Kidney epithelial cell (primary cell): Measurements from ENCODE around the gene CDH22. TPM values are rescaled to one million over a fixed set of nuclear protein-coding genes. Genes with fewer than 3 reads are reported as not detected.

Source experiments
- DNase-seq: peaks from one replicate; pipeline ENCODE4 v3.0.0-alpha.2; 2010; ENCODE audit warnings: low read depth
- H3K27me3 ChIP-seq: 2 replicates; pipeline ENCODE4 v1.6.0; 2011; ENCODE audit warnings: low read length; ENCODE audit not compliant: control insufficient read depth, insufficient read depth
- H3K36me3 ChIP-seq: 2 replicates; pipeline ENCODE4 v1.5.1; 2011; ENCODE audit warnings: low read length; ENCODE audit not compliant: control insufficient read depth, insufficient read depth
- H3K4me3 ChIP-seq: 2 replicates; pipeline ENCODE4 v1.5.1; 2011; ENCODE audit warnings: low read depth, mild to moderate bottlenecking, control low read depth, low read length
- total RNA-seq: library from RNA; depleted of rRNA; stranded (reverse); fragments of >200 nt; gene quantifications from 2 replicates; pipeline ENCODE4 v1.2.3, GENCODE V29; 2015
- TF ChIP-seq, protein P1 (sequence below): IDR thresholded peaks from 2 replicates; pipeline ENCODE4 v1.5.1; 2011; ENCODE audit warnings: mild to moderate bottlenecking, moderate library complexity, low read length, control low read depth, inconsistent platforms; ENCODE audit not compliant: insufficient read depth, poor library complexity, severe bottlenecking

Gene CDH22
- total RNA-seq, 1 donor from 2014 or later: not detected

DNA sequence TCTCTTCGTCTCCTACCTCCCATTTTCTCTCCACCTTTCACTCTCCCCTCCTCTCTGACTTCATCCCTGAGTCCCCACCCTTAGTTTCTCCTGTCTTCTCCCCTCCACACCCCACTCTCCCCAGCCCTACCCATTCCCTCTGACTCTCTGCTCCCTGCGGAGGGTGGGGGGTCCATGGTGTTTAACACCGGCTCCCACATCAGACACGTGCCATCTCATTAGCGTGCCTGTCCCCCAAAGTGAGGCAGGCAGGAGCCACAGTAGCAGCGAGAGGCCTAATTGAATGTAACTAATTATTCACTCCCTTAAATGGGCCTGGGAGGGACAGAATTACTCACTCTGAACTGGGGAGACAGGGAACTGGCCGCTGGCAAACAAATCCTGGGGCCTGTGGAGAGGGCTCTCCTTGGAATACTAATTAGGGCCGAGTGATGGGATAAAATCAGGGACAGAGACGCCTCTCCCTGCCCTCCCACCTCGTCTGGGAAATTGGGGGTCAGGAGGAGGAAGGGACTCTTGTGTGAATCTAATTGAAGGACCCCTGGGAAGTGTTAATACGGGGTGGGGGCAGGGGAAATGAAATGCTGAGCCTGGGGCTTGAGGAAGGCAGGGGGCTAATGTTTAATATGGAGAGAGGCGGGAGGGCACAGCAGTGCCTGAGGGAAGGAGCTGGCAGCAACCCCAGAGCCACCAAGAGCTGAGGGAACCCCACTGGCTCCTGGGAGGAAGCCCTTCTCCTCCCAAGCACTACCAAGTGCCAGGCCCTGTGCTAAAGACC is 172.3 kb downstream of the CDH22 start:
- Histone ChIP-seq H3K27me3 (peaks cover 42% of the 10 kb centered on the region), H3K4me3 (no peak overlapping the region), H3K36me3 (no peaks in the 10 kb centered on the region)
- DNase-seq: no peak
- TF ChIP-seq, protein P1, sequence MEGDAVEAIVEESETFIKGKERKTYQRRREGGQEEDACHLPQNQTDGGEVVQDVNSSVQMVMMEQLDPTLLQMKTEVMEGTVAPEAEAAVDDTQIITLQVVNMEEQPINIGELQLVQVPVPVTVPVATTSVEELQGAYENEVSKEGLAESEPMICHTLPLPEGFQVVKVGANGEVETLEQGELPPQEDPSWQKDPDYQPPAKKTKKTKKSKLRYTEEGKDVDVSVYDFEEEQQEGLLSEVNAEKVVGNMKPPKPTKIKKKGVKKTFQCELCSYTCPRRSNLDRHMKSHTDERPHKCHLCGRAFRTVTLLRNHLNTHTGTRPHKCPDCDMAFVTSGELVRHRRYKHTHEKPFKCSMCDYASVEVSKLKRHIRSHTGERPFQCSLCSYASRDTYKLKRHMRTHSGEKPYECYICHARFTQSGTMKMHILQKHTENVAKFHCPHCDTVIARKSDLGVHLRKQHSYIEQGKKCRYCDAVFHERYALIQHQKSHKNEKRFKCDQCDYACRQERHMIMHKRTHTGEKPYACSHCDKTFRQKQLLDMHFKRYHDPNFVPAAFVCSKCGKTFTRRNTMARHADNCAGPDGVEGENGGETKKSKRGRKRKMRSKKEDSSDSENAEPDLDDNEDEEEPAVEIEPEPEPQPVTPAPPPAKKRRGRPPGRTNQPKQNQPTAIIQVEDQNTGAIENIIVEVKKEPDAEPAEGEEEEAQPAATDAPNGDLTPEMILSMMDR: no peak

DNA sequence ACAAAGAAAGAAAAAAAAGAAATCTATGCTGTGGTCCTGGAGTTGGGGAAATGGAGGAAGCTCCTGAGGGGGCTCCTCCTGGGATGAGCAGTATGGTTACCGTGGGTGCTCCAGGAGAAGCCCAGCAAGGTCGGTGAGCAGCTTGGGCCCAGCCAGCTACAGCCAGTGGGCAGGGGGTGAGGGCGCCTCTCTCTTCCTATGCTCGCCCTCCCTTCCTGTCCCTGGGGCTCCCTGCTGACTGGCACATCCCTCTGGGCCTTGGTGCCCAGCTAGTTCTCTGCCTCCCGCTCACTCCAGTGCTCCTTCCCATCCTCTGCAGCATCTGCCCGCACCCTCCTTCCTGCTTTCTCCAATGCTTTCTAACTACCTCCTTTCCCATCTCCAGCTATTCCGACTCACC is 173.6 kb downstream of the CDH22 start:
- TF ChIP-seq, protein P1: no peak
- DNase-seq: no peak
- peaks cover 36% of the 10 kb centered on the region for H3K27me3 ChIP-seq
- no peaks in the 10 kb centered on the region for H3K36me3 ChIP-seq
- H3K4me3 ChIP-seq: no peak overlapping the region

DNA sequence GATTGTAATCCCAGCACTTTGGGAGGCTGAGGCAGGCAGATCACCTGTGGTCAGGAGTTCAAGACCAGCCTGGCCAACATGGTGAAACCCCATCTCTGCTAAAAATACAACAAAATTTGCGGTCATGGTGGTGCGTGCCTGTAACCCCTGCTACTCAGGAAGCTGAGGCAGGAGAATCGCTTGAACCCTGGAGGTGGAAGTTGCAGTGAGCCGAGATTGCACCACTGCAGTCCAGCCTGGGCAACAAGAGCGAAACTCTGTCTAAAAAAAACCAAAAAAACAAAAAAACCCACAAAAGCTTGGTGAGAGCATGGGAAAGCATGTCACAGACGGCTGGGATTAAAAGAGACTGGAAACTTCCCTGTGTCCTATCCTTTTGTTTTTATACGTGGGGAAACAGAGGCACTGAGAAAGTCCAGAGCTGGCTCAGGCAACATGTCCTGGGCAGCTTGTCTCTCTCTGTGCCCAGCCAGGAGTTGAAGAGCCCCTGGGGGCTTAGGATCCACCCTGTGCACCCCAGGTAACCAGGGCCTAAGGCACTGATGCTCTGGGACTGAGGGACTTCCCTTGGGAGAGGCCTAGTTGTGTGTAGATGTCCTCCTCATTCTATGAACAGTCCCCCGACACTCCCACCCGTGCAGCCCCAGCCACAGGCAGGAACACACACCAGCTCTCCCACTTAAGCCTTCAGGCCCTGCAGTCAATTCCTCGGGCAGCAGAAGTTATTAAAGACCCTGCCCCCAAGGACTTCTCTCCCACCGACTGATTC is 174.2 kb downstream of the CDH22 start:
- H3K4me3 ChIP-seq: no peak overlapping the region
- TF ChIP-seq, protein P1: no peak
- peaks cover 32% of the 10 kb centered on the region for H3K27me3 ChIP-seq
- DNase-seq: no peak
- no peaks in the 10 kb centered on the region for H3K36me3 ChIP-seq

DNA sequence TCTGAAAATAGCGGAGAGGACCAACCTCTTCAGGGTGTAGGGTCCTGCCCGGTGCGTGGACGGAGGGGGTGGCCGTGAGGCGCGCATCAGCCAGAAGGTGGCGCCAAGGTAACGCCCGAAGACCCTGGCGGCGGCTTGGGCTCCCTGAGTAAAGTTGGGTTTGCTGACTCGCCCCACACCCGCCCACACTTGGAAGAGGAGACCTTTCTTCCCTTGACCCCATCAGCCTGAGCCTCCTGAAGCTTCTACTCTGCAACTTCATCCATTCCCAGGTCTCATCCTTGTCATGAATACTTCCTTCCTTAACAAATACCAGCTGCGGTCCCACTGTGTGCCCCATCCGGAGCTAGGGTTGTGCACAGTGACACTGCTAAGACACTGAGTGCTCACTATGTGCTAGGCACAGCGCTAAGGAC is 175.6 kb downstream of the CDH22 start:
- no peak overlapping the region for H3K4me3 ChIP-seq
- peaks cover 23% of the 10 kb centered on the region for H3K27me3 ChIP-seq
- no peaks in the 10 kb centered on the region for H3K36me3 ChIP-seq
- DNase-seq: no peak
- TF ChIP-seq, protein P1: peak; percentile 92

DNA sequence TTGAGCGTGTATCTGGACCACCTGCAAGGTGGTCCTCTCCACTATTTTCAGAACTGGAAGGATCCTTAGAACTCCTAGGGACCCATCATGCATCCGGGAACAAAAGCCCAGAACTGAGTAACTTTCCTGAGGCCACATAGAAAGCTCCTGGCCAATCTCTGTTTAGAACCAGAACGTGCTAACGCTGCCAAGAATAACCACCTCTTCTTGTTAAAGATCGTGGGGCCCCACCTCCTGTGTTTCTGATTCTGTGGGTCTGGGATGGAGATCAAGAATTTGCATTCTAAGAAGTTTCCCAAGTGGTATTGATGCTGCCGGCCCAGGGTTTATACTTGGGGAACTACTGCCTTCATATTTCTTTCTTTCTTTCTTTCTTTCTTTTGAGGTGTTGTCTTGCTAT is 176.9 kb downstream of the CDH22 start:
- H3K4me3 ChIP-seq: no peak overlapping the region
- H3K36me3 ChIP-seq: peaks cover 1% of the 10 kb centered on the region
- peaks cover 19% of the 10 kb centered on the region for H3K27me3 ChIP-seq
- no peak for DNase-seq
- TF ChIP-seq, protein P1: no peak
